ENCODE data around the gene ABHD8. TPM values are rescaled to one million over a fixed set of nuclear protein-coding genes. Genes with fewer than 3 reads are reported as not detected.
A peak's percentile ranks its signal among the peaks of the same experiment; 100 is the strongest.

ABHD8 gene
- total and polyA plus RNA-seq, 2 of the 4 experiments (the other 2 are of a cell fraction) = 3.9 to 10.2 TPM

DNA sequence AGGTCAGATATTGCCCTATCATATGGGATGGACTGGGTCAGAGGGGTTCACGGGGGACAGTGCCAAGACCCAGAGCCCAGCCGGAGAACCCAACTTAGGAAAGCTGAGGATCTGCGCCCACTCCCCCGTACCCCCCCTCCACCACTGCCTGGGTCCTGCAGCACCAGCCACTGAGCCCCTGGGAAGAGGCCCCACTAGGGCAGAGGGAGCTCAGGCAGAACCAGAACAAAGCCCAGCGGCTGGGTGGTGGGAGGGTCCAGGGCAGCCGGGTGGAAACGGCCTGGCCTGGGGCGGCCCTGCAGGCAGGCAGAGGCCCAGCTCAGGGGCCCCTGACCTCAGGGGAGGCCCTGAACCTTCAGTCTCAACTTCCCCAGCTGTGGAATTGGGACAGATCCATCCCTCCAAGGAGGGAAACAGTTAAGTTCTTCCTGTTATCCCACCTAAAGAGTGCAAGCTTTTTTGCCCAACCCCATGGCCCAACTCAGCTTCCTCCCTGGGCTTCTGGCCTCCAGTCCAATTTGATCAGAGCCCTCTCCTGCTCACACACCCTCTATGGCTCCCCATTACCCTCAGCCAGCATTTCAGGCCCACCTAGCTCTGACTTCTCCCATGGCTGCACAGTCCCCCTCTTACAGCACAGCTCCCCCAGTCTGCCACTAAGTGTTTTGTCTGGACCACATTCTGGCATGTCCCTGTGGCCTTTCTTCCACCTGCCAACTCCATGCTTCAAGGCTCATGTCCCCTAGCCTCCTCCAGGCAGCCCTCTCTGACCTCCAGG is 60.6 kb downstream of the ABHD8 start:
- no peak for ATAC-seq (ENCODE audit: low read depth)
- intact Hi-C loops (cut with micrococcal nuclease) = no loop called here
- H2BK15ac ChIP-seq (ENCODE audit: low read depth, low read length) = no peak overlapping the region
- no peak overlapping the region for H2AFZ ChIP-seq (replicated peaks; ENCODE audit: low read length, poor library complexity)
- no peaks in the 10 kb centered on the region for H3K27me3 ChIP-seq (ENCODE audit: control insufficient read depth, insufficient read depth, low read length)
- H3K18ac ChIP-seq (ENCODE audit: low read depth, low read length) = no peak overlapping the region
- no peak overlapping the region for H2BK5ac ChIP-seq (ENCODE audit: low read depth, low read length, poor library complexity, severe bottlenecking)
- no peak overlapping the region for H4K5ac ChIP-seq (ENCODE audit: low read depth, low read length)
- WGBS, 2 experiments (ENCODE audit: extremely low coverage in 2 of 2, insufficient read length in 1 of 2) = no CpG with 5 or more reads among the region's 8 CpGs
- no TSS peak for BruUV-seq (replicated peaks)
- peak overlapping the region; percentile 60 for H3K4ac ChIP-seq (ENCODE audit: low read depth, low read length)
- no peak overlapping the region for H3K4me3 ChIP-seq (ENCODE audit: insufficient read depth, low read depth, low read length)
- H3K36me3 ChIP-seq (ENCODE audit: control insufficient read depth, insufficient read depth, low read length) = peaks cover 15% of the 10 kb centered on the region; the same call in 1 of the 2 replicates
- H3K9ac ChIP-seq (ENCODE audit: low read depth, low read length) = no peak overlapping the region
- no peaks in the 10 kb centered on the region for H3K9me3 ChIP-seq (ENCODE audit: control insufficient read depth, insufficient read depth, low read length)
- H2BK20ac ChIP-seq (ENCODE audit: low read depth, low read length) = no peak overlapping the region
- in situ Hi-C loops (cut with MboI; ENCODE audit: low sequenced_read_pairs) = no loop called here
- peaks cover 10% of the 10 kb centered on the region for H3K4me1 ChIP-seq (ENCODE audit: control insufficient read depth, insufficient read depth, low read length)
- CTCF ChIA-PET = no interaction called here
- no peak overlapping the region for H3K56ac ChIP-seq (ENCODE audit: extremely low read depth, insufficient read depth, low read length)
- H3K14ac ChIP-seq (replicated peaks; ENCODE audit: low read depth, low read length) = no peak overlapping the region
- peak overlapping the region; percentile 17; the same call in 1 of the 2 replicates for H3K4me2 ChIP-seq (ENCODE audit: low read depth, low read length)
- POLR2A ChIA-PET (ENCODE audit: unreplicated experiment) = no interaction called here
- TF ChIP-seq SMC3 (IDR thresholded peaks at IDR 0.05; ENCODE audit: low read depth, low read length) (no peak), POLR2A (IDR thresholded peaks at IDR 0.05; ENCODE audit: low read depth, low read length) (no peak), BHLHE40 (IDR thresholded peaks at IDR 0.05; ENCODE audit: low read depth, low read length) (no peak), CHD1 (IDR thresholded peaks at IDR 0.05; ENCODE audit: low read depth, low read length) (no peak), MAFK (IDR thresholded peaks at IDR 0.05; ENCODE audit: low read depth, low read length) (no peak)
- TF ChIP-seq, protein P1, sequence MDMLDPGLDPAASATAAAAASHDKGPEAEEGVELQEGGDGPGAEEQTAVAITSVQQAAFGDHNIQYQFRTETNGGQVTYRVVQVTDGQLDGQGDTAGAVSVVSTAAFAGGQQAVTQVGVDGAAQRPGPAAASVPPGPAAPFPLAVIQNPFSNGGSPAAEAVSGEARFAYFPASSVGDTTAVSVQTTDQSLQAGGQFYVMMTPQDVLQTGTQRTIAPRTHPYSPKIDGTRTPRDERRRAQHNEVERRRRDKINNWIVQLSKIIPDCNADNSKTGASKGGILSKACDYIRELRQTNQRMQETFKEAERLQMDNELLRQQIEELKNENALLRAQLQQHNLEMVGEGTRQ (IDR thresholded peaks at IDR 0.05; ENCODE audit: low read depth, low read length) = no peak
- TF ChIP-seq, protein P2, sequence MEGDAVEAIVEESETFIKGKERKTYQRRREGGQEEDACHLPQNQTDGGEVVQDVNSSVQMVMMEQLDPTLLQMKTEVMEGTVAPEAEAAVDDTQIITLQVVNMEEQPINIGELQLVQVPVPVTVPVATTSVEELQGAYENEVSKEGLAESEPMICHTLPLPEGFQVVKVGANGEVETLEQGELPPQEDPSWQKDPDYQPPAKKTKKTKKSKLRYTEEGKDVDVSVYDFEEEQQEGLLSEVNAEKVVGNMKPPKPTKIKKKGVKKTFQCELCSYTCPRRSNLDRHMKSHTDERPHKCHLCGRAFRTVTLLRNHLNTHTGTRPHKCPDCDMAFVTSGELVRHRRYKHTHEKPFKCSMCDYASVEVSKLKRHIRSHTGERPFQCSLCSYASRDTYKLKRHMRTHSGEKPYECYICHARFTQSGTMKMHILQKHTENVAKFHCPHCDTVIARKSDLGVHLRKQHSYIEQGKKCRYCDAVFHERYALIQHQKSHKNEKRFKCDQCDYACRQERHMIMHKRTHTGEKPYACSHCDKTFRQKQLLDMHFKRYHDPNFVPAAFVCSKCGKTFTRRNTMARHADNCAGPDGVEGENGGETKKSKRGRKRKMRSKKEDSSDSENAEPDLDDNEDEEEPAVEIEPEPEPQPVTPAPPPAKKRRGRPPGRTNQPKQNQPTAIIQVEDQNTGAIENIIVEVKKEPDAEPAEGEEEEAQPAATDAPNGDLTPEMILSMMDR (conservative IDR thresholded peaks at IDR 0.05; ENCODE audit: low read depth, low read length) = no peak
- H3K9me1 ChIP-seq (ENCODE audit: insufficient read depth, low read length) = 0 out of 2 replicates have a peak, but pooled peaks cover 3% of the 10 kb centered on the region
- H4K8ac ChIP-seq (ENCODE audit: low read depth in 2 of 2, low read length in 2 of 2) = peak overlapping the region in 1 of 2 experiments; percentile 48; a peak in 1 of 4 replicates
- H2BK120ac ChIP-seq (ENCODE audit: low read depth, low read length) = no peak overlapping the region
- no peak overlapping the region for H3K27ac ChIP-seq (ENCODE audit: insufficient read depth, low read length)
- H2AK9ac ChIP-seq (replicated peaks; ENCODE audit: low read depth, low read length, poor library complexity) = peak overlapping the region; percentile 42
- dilution Hi-C loops (cut with HindIII; ENCODE audit: low sequenced_read_pairs, unreplicated experiment) = no loop called here
- H4K91ac ChIP-seq (ENCODE audit: insufficient read depth, low read depth, low read length) = no peak overlapping the region
- peak overlapping the region; percentile 80; the same call in 1 of the 2 replicates for H2AK5ac ChIP-seq (ENCODE audit: low read depth, low read length)
- peaks cover 28% of the 10 kb centered on the region for H4K20me1 ChIP-seq (ENCODE audit: insufficient read depth, low read length)
- peaks cover 29 to 55% of the 10 kb centered on the region in 2 experiments for H3K79me1 ChIP-seq (ENCODE audit: low read depth in 1 of 2, low read length in 2 of 2)
- H3K23ac ChIP-seq (ENCODE audit: low read depth, low read length) = peak overlapping the region; percentile 91; the same call in 1 of the 2 replicates
- DNase-seq = no peak

All from IMR-90 (cell line).